H1 (cell line): ENCODE data around the gene ANKS1B. TPM values are rescaled to one million over a fixed set of nuclear protein-coding genes. Genes with fewer than 3 reads are reported as not detected.

ENCODE experiments used
- ASH2L ChIP-seq: fragments of 200-600, 300-600 bp; sonication (generic); IDR thresholded peaks from one replicate; pipeline ENCODE4 v1.7.1; 2017; ENCODE audit warnings: low read length
- BRCA1 ChIP-seq: IDR thresholded peaks from 2 replicates; pipeline ENCODE4 v1.6.1; 2012; ENCODE audit warnings: low read depth, low read length, improper control_type of control experiment
- CBX5 ChIP-seq: fragments of 300-800, 300-1000 bp; sonication (generic); IDR thresholded peaks from 2 replicates; pipeline ENCODE4 v1.7.1; 2016; ENCODE audit warnings: antibody characterized with exemption, low read length, low read depth
- CHD7 ChIP-seq: fragments of 300-600 bp; sonication (generic); IDR thresholded peaks from 2 replicates; pipeline ENCODE4 v1.7.1; 2012; ENCODE audit warnings: low read length, moderate library complexity, mild to moderate bottlenecking, inconsistent platforms; ENCODE audit not compliant: insufficient replicate concordance
- FOSL1 ChIP-seq: IDR thresholded peaks from 2 replicates; pipeline ENCODE4 v1.6.1; 2011; ENCODE audit warnings: mild to moderate bottlenecking, low read depth, low read length, moderate library complexity; ENCODE audit not compliant: insufficient read depth
- KDM5A ChIP-seq: fragments of 200-600 bp; IDR thresholded peaks from 2 replicates; pipeline ENCODE4 v1.7.1; 2012; ENCODE audit warnings: mild to moderate bottlenecking, low read length, inconsistent platforms, mixed read lengths
- PHF8 ChIP-seq: fragments of 200-600 bp; sonication (generic); conservative IDR thresholded peaks from 2 replicates; pipeline ENCODE4 v1.7.1; 2012; ENCODE audit warnings: low read depth, mild to moderate bottlenecking, inconsistent platforms, low read length, moderate library complexity
- POU5F1 ChIP-seq: IDR thresholded peaks from 2 replicates; pipeline ENCODE4 v1.6.1; 2011; ENCODE audit warnings: low read depth, mild to moderate bottlenecking, low read length, moderate library complexity
- SP2 ChIP-seq: IDR thresholded peaks from 2 replicates; pipeline ENCODE4 v1.6.1; 2012; ENCODE audit warnings: mild to moderate bottlenecking, low read length, inconsistent platforms
- SP4 ChIP-seq: IDR thresholded peaks from 2 replicates; pipeline ENCODE4 v1.6.1; 2012; ENCODE audit warnings: low read length, inconsistent platforms
- USF2 ChIP-seq: IDR thresholded peaks from 2 replicates; pipeline ENCODE4 v1.6.1; 2011; ENCODE audit warnings: low read length, improper control_type of control experiment
- YY1 ChIP-seq: IDR thresholded peaks from 2 replicates; pipeline ENCODE4 v1.6.1; 2011; ENCODE audit warnings: low read depth, mild to moderate bottlenecking, low read length
- polyA plus RNA-seq, 7 experiments: library from polyadenylated mRNA; depleted of rRNA in 3 of 7; stranded (reverse) in 5 of 7; unstranded in 2 of 7; fragments of >200 nt in 5 of 7; fragments of 200-250 nt in 2 of 7; gene quantifications; 1 replicate in 5 of 7; 2 replicates in 1 of 7; 4 replicates in 1 of 7; pipeline versions ENCODE4 v1.2.1 to v1.2.3, GENCODE V29; 2011 to 2013; ENCODE audit warnings: missing spikeins in 2 of 7, mixed read lengths in 2 of 7
- total RNA-seq: library from RNA; stranded (reverse); fragmentation: NEBNext Ultra II Directional; extraction: Animal tissue kit (Norgen Biotek cat#: 25700); gene quantifications from 2 replicates; pipeline ENCODE4 v1.2.1, GENCODE V29; 2021

Gene ANKS1B
- total and polyA plus RNA-seq, 2 of the 8 experiments (the other 6 are each of a cell fraction or from before 2014, with no cell fraction given): 2.7 to 6.1 TPM

GRCh38 chr12:99948370-99948769 lies 36.4 kb downstream of the ANKS1B start (continued):
- TF ChIP-seq CHD7 (no peak), SP2 (no peak), PHF8 (no peak), POU5F1 (no peak), ASH2L (no peak), CBX5 (no peak), YY1 (no peak), BRCA1 (no peak), KDM5A (no peak), SP4 (no peak), USF2 (no peak), FOSL1 (no peak)
